KMS-11 (cell line): ENCODE results near the gene CLCN5.

Experiments used
- H2AFZ ChIP-seq: fragments of 200-600 bp; sonication (generic); 2 replicates; pipeline ENCODE4 v1.6.1; 2016; ENCODE audit warnings: antibody characterized with exemption, mixed run types, low read depth
- H3K27ac ChIP-seq: fragments of 200-600 bp; sonication (generic); 2 replicates; pipeline ENCODE4 v1.6.1; 2016; ENCODE audit warnings: mild to moderate bottlenecking, mixed run types
- H3K27me3 ChIP-seq: fragments of 200-600 bp; sonication (generic); 2 replicates; pipeline ENCODE4 v1.6.1; 2017; ENCODE audit warnings: mild to moderate bottlenecking, low read depth, mixed run types, moderate library complexity; ENCODE audit not compliant: insufficient read depth
- H3K36me3 ChIP-seq: fragments of 200-600 bp; sonication (generic); 2 replicates; pipeline ENCODE4 v1.6.1; 2017; ENCODE audit warnings: mild to moderate bottlenecking, mixed run types; ENCODE audit not compliant: insufficient read depth
- H3K4me1 ChIP-seq: fragments of 200-600 bp; sonication (generic); 2 replicates; pipeline ENCODE4 v1.6.1; 2016; ENCODE audit warnings: mild to moderate bottlenecking, low read depth, mixed run types; ENCODE audit not compliant: poor library complexity, severe bottlenecking
- H3K4me2 ChIP-seq: fragments of 200-600 bp; sonication (generic); 2 replicates; pipeline ENCODE4 v1.7.0; 2016; ENCODE audit warnings: mild to moderate bottlenecking, mixed run types
- H3K4me3 ChIP-seq: fragments of 200-600 bp; sonication (generic); IDR thresholded peaks from 2 replicates; pipeline ENCODE4 v1.6.1; 2017; ENCODE audit warnings: low read depth, low read length, mixed read lengths; ENCODE audit not compliant: insufficient read depth
- H3K79me2 ChIP-seq: fragments of 200-600 bp; sonication (generic); 2 replicates; pipeline ENCODE4 v1.6.1; 2016; ENCODE audit warnings: low read depth, mixed run types; ENCODE audit not compliant: insufficient read depth
- H3K9ac ChIP-seq: fragments of 200-600 bp; sonication (generic); 2 replicates; pipeline ENCODE4 v1.6.1; 2016; ENCODE audit warnings: mild to moderate bottlenecking, mixed run types
- H4K20me1 ChIP-seq: fragments of 200-600 bp; sonication (generic); 2 replicates; pipeline ENCODE4 v1.6.1; 2016; ENCODE audit warnings: mild to moderate bottlenecking, mixed run types; ENCODE audit not compliant: insufficient read depth
- CTCF ChIP-seq: fragments of 200-600 bp; sonication (generic); conservative IDR thresholded peaks from 2 replicates; pipeline ENCODE4 v1.6.1; 2017; ENCODE audit warnings: low read depth, mild to moderate bottlenecking, antibody characterized with exemption, low read length, moderate library complexity, mixed read lengths

CLCN5 gene

GRCh38 chrX:49947781-49948180 is 25.4 kb downstream of the CLCN5 start:
- TF ChIP-seq CTCF = no peak
- no peak overlapping the region for H3K27ac ChIP-seq
- H3K27me3 ChIP-seq = no peaks in the 10 kb centered on the region
- no peak overlapping the region for H3K4me2 ChIP-seq
- no peaks in the 10 kb centered on the region for H3K79me2 ChIP-seq
- no peaks in the 10 kb centered on the region for H3K36me3 ChIP-seq
- H4K20me1 ChIP-seq = no peaks in the 10 kb centered on the region
- H3K9ac ChIP-seq = no peak overlapping the region
- no peak overlapping the region for H2AFZ ChIP-seq
- no peaks in the 10 kb centered on the region for H3K4me1 ChIP-seq
- no peak overlapping the region for H3K4me3 ChIP-seq

- H3K4me2 ChIP-seq = no peak overlapping the region
- no peak for TF ChIP-seq CTCF
- H3K9ac ChIP-seq = no peak overlapping the region
- no peaks in the 10 kb centered on the region for H3K36me3 ChIP-seq
- H3K4me3 ChIP-seq = no peak overlapping the region
- H2AFZ ChIP-seq = no peak overlapping the region
- H3K79me2 ChIP-seq = no peaks in the 10 kb centered on the region
- H3K27ac ChIP-seq = no peak overlapping the region
- H3K27me3 ChIP-seq = no peaks in the 10 kb centered on the region
- no peaks in the 10 kb centered on the region for H4K20me1 ChIP-seq
- no peaks in the 10 kb centered on the region for H3K4me1 ChIP-seq
These were observed 27.6 kb downstream of the CLCN5 start for GRCh38 chrX:49949961-49950360.

- Histone ChIP-seq H4K20me1 (no peaks in the 10 kb centered on the region), H3K4me3 (no peak overlapping the region), H3K4me1 (no peaks in the 10 kb centered on the region), H3K79me2 (no peaks in the 10 kb centered on the region), H3K36me3 (no peaks in the 10 kb centered on the region), H3K27me3 (no peaks in the 10 kb centered on the region), H3K27ac (no peak overlapping the region), H3K4me2 (no peak overlapping the region), H2AFZ (no peak overlapping the region), H3K9ac (no peak overlapping the region)
- TF ChIP-seq CTCF = no peak
These were observed 29.3 kb downstream of the CLCN5 start for GRCh38 chrX:49951524-49952193.

- Histone ChIP-seq H3K27me3 (no peaks in the 10 kb centered on the region), H3K4me1 (no peaks in the 10 kb centered on the region), H3K36me3 (no peaks in the 10 kb centered on the region), H3K79me2 (no peaks in the 10 kb centered on the region), H3K27ac (no peak overlapping the region), H3K4me2 (no peak overlapping the region), H2AFZ (no peak overlapping the region), H3K4me3 (no peak overlapping the region), H3K9ac (no peak overlapping the region), H4K20me1 (no peaks in the 10 kb centered on the region)
- no peak for TF ChIP-seq CTCF
These were observed 33.9 kb downstream of the CLCN5 start for GRCh38 chrX:49956313-49956712.
